ENCODE measurements around the gene CPED1. TPM values are rescaled to one million over a fixed set of nuclear protein-coding genes. Genes with fewer than 3 reads are reported as not detected.
A peak's percentile ranks its signal among the peaks of the same experiment; 100 is the strongest.
"Not testable (repeated sequence)": the region's sequence is repeated elsewhere in the genome, so short reads cannot be mapped to it uniquely, and the experiment has no call there.

CPED1 gene
- total RNA-seq, 2 donors from 2014 or later: not detected

DNA sequence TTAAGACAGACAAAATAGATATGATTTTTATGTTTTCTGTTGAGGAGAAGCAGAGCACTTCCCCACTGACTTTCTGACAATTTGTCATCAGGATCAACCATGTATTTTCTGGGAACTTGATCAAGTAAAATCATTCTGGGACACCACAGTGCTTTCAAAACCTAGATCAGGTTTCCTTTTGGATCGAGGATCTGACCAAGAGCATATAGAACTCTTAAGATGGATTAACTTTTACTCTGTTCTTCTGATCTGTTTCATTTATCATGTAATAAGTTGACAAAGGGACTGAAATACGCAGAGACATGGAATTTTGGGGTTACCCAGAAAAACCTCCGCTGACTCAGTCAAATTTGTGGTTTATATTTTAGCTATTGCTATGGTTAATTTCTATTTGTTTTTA, 204.3 kb downstream of the CPED1 start:
- Mint-ChIP-seq H3K27ac (no peak overlapping the region), H3K27me3 (peaks cover 10% of the 10 kb centered on the region), H3K36me3 (ENCODE audit: low read depth) (no peaks in the 10 kb centered on the region)

DNA sequence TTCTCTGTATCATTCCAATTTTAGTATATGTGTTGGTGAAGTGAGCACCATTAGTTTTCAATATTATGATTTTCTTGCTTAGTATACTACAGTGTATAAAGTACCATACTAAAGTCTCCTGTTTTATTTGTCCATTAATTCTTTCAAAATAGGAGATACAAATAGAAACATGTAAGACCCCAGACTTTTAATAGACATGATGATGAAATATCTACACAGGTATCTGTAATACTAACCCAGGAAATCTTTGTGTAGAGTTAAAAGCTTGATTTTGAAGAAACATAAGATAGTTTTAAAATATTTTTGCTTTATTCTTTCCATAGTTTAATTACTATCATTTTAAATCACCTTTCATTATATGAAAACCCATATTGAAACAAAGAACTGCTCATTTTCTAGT, 206.5 kb downstream of the CPED1 start:
- peaks cover 7% of the 10 kb centered on the region for H3K27me3 Mint-ChIP-seq
- H3K4me3 Mint-ChIP-seq: no peak overlapping the region
- no peak for ATAC-seq (replicated peaks)
- H3K9me3 Mint-ChIP-seq: no peaks in the 10 kb centered on the region
- no peaks in the 10 kb centered on the region for H3K36me3 Mint-ChIP-seq (ENCODE audit: low read depth)
- H3K27ac Mint-ChIP-seq: no peak overlapping the region
- no peaks in the 10 kb centered on the region for H3K4me1 Mint-ChIP-seq

More for the DNA sequence above, 204.3 kb downstream of the CPED1 start:
- no peak overlapping the region for H3K4me3 Mint-ChIP-seq
- ATAC-seq (replicated peaks): no peak
- H3K4me1 Mint-ChIP-seq: no peaks in the 10 kb centered on the region
- no peaks in the 10 kb centered on the region for H3K9me3 Mint-ChIP-seq

DNA sequence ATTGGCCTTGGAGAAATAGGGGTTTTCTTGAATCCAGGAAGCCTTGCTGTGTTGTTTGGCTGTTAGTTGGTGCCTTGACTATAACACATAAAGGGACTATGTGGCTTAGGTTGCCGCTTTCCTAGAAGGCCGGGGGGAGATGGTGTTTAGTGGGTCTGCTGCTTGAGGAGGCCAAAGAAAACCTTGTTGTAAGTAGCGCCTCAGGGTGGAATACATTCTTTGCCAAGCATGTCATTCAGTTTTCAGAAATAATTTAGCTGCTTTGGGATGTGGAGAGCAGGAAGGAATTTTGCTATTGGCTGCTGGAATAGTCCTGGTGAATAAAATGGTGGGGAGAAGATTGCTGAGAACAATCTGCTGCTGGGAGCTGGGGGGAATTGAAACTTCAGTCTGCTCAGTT, 207.4 kb downstream of the CPED1 start:
- no peak overlapping the region for H3K4me3 Mint-ChIP-seq
- no peaks in the 10 kb centered on the region for H3K9me3 Mint-ChIP-seq

DNA sequence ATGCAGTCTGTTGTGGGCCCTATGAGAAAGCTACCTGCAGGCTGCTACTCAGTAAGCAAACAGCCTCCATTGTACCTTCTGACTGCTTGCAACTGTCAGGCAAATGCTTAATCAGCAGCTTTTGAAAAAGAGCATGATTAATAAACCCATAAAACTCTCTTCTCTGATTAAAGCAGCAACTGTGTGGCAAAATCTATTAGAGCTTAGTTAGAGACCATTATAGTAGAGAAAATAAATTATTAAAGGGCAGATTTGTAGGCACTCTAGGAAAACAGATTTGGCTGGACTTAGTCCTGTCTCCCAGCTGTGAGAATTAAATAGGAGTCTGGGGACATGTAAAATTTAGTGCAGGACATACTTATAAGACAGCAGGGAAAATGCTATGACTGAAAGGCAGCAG, 207.8 kb downstream of the CPED1 start:
- H3K4me3 Mint-ChIP-seq: no peak overlapping the region

More for the DNA sequence above, 207.4 kb downstream of the CPED1 start:
- ATAC-seq (replicated peaks): no peak
- no peak overlapping the region for H3K27ac Mint-ChIP-seq
- H3K36me3 Mint-ChIP-seq (ENCODE audit: low read depth): no peaks in the 10 kb centered on the region
- peaks cover 5% of the 10 kb centered on the region for H3K27me3 Mint-ChIP-seq
- H3K4me1 Mint-ChIP-seq: no peaks in the 10 kb centered on the region

DNA sequence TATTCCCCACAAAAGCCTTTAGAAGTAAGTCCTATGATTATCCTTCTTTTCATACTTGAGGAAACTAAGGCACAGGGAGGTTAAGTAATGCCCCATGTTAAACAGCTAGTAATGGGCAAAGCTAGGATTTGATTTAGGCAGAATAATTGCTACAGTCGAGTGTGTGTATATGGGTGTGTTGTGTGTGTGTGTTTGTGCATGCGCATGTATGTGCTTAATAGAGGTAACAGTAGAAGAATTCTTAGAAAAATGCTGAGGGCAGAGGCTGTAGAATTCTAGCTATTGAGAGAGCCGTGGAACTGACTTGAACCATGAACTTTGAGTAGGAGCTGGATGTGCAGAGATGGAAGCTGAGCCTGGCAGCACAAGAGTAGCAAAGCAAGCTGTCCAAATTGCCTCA, 208.9 kb downstream of the CPED1 start:
- H3K27ac Mint-ChIP-seq: no peak overlapping the region
- no peaks in the 10 kb centered on the region for H3K36me3 Mint-ChIP-seq (ENCODE audit: low read depth)
- H3K9me3 Mint-ChIP-seq: no peaks in the 10 kb centered on the region
- no peaks in the 10 kb centered on the region for H3K4me1 Mint-ChIP-seq
- peaks cover 8% of the 10 kb centered on the region for H3K27me3 Mint-ChIP-seq
- ATAC-seq (replicated peaks): no peak
- no peak overlapping the region for H3K4me3 Mint-ChIP-seq

More for the DNA sequence above, 207.8 kb downstream of the CPED1 start:
- H3K36me3 Mint-ChIP-seq (ENCODE audit: low read depth): no peaks in the 10 kb centered on the region
- no peak overlapping the region for H3K27ac Mint-ChIP-seq
- H3K27me3 Mint-ChIP-seq: peaks cover 7% of the 10 kb centered on the region
- no peaks in the 10 kb centered on the region for H3K4me1 Mint-ChIP-seq
- no peaks in the 10 kb centered on the region for H3K9me3 Mint-ChIP-seq
- no peak for ATAC-seq (replicated peaks)

DNA sequence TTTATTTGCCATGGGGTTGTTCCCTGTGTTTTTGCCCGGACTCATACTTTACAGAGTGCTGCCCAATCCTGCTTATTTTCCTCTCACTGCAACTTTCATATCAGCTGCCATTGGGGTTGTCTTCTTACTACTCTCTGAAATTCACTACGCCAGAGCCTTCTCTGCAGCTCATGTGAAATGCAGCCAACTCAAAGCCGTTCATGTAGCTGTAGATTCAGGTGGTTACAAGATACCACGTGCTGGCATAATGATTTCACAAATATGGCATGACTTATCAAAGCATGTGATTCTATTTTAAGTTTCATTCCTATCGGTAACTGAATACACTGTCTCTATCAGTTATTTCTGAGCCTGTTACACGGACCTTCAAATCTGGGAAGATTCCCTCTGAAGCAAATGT, 210.0 kb downstream of the CPED1 start:
- H3K4me3 Mint-ChIP-seq: no peak overlapping the region
- H3K9me3 Mint-ChIP-seq: no peaks in the 10 kb centered on the region
- H3K27me3 Mint-ChIP-seq: peaks cover 10% of the 10 kb centered on the region
- ATAC-seq (replicated peaks): no peak
- H3K4me1 Mint-ChIP-seq: no peaks in the 10 kb centered on the region
- H3K36me3 Mint-ChIP-seq (ENCODE audit: low read depth): no peaks in the 10 kb centered on the region
- no peak overlapping the region for H3K27ac Mint-ChIP-seq

DNA sequence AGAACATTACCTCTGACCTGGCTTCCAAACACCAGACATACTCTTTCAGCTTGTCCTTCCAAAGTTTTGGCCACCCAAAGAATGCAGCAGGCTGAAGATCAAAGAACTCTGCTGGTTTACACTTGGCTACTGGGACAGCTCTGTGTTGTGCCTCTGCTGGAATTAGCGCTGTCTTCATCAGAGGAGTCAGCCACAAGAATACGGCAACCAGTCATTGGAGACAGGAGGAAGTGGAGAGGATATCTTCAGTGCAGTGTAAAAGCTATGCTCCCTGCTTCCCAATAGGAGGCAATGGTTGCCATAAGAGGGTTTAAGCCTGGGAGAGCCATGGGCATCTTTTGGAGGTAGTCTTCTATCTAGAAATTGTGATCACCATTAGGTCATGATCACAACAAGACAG, 213.6 kb downstream of the CPED1 start:
- no peak for ATAC-seq (replicated peaks)
- H3K4me1 Mint-ChIP-seq: no peaks in the 10 kb centered on the region
- no peaks in the 10 kb centered on the region for H3K9me3 Mint-ChIP-seq
- H3K27me3 Mint-ChIP-seq: peaks cover 10% of the 10 kb centered on the region
- H3K27ac Mint-ChIP-seq: no peak overlapping the region
- H3K36me3 Mint-ChIP-seq (ENCODE audit: low read depth): no peaks in the 10 kb centered on the region
- no peak overlapping the region for H3K4me3 Mint-ChIP-seq

DNA sequence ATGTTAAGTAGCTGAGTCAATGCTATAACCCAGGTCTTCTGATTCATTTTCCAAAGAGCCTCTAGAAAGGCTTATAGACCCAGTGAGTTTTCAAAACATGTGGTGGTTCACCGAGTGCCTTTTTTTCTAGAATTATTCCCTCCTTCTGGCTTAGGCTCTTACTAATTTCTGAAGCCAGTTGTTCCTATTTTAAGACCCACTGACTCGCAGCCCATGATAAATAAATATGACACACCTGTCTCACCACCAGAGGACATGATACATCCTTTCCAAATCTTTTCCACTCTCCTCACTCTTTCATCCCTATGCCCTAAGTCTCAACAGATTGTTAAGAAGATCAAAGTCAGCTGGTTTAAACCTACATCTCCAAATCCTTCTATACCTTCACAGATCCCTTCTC, 214.3 kb downstream of the CPED1 start:
- Mint-ChIP-seq H3K4me1 (no peaks in the 10 kb centered on the region), H3K27me3 (peaks cover 9% of the 10 kb centered on the region), H3K36me3 (ENCODE audit: low read depth) (no peaks in the 10 kb centered on the region), H3K4me3 (no peak overlapping the region), H3K27ac (no peak overlapping the region), H3K9me3 (no peaks in the 10 kb centered on the region)
- peak; percentile 16 for ATAC-seq (replicated peaks)

DNA sequence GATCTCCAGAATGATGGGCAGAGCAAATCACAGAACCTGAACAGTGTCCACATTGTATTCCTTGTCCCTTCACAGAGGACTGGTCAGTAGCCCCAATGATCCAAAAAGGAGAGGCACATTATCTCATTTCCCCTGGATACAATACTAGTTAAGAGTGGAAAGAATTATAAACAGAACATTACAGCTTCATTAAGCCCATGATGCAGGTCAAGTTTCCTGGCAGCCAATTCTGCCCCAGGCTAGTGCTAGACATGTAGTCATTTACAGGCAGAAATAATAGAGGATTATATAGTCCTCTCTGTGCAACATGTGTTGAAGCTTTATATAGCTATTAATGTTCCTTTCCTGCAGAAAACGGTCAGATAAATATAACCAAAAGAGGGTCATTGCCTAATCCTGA, 216.0 kb downstream of the CPED1 start:
- H3K9me3 Mint-ChIP-seq: no peaks in the 10 kb centered on the region

DNA sequence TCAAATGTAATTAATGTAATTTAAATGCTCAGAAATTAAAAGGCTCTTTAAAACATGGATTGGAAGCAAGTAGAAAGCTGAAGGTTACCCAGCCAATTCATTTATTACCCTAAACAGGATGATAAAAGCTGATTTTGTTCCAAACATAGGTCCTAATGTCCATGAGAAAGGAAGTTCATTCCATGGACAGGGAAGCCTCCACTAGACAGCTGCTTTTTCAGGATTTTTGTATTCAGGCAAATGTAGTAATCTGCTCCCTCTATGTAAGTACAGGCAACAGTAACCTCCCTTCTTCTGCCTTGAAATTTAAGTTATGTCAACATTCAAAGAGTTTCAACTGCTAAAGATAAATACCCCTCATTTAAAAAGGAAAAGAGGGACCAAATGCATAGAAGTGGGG, 217.3 kb downstream of the CPED1 start:
- no peak overlapping the region for H3K4me3 Mint-ChIP-seq
- no peaks in the 10 kb centered on the region for H3K36me3 Mint-ChIP-seq (ENCODE audit: low read depth)
- peaks cover 10% of the 10 kb centered on the region for H3K27me3 Mint-ChIP-seq
- no peak for ATAC-seq (replicated peaks)
- no peak overlapping the region for H3K27ac Mint-ChIP-seq
- no peaks in the 10 kb centered on the region for H3K9me3 Mint-ChIP-seq
- H3K4me1 Mint-ChIP-seq: no peaks in the 10 kb centered on the region

More for the DNA sequence above, 216.0 kb downstream of the CPED1 start:
- Mint-ChIP-seq H3K4me1 (no peaks in the 10 kb centered on the region), H3K27me3 (peaks cover 10% of the 10 kb centered on the region), H3K4me3 (no peak overlapping the region), H3K36me3 (ENCODE audit: low read depth) (no peaks in the 10 kb centered on the region), H3K27ac (no peak overlapping the region)
- no peak for ATAC-seq (replicated peaks)

DNA sequence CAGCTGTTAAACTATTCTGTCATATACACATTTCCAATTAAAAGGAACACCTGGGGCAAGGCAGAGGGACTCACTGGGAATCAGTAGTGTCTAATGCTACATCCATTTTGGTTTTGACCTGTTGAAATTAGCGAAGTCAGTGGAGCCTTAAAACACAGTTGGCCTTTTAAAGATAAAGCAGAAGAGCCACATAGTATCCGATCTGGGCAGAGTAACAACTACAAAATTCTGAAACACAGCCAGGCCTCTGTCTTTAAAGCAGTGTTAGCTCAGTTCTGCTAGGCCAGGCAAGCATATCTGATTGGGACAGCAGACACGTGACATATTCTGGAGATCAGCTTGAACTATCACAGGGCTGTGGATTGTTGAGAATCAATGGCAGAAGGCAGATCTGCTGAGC, 222.7 kb downstream of the CPED1 start:
- ATAC-seq (replicated peaks): no peak

DNA sequence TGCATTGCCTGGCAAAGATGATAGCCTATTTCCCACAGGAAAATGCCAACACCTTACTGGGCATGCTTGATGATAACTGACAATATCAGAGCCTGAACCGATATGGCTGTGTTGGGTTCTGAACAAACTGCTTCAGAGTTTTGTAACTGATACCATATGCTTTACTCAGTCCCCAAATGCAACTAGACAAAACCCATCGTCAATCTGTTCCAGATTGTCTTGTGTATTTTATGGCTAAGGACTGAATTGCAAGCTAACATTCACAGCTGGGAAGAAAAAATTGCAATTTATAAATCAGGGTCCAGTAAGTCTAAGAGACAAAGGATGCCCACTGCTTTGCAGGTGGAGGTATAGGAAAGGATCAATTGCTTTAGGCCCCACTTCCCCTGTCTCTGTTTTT, 223.5 kb downstream of the CPED1 start:
- ATAC-seq (replicated peaks): no peak
- H3K27me3 Mint-ChIP-seq: peaks cover 3% of the 10 kb centered on the region
- no peaks in the 10 kb centered on the region for H3K4me1 Mint-ChIP-seq
- H3K9me3 Mint-ChIP-seq: no peaks in the 10 kb centered on the region
- no peak overlapping the region for H3K27ac Mint-ChIP-seq
- no peaks in the 10 kb centered on the region for H3K36me3 Mint-ChIP-seq (ENCODE audit: low read depth)
- no peak overlapping the region for H3K4me3 Mint-ChIP-seq

More for the DNA sequence above, 222.7 kb downstream of the CPED1 start:
- no peaks in the 10 kb centered on the region for H3K9me3 Mint-ChIP-seq
- no peak overlapping the region for H3K27ac Mint-ChIP-seq
- H3K4me1 Mint-ChIP-seq: no peaks in the 10 kb centered on the region
- H3K27me3 Mint-ChIP-seq: peaks cover 3% of the 10 kb centered on the region
- no peak overlapping the region for H3K4me3 Mint-ChIP-seq
- H3K36me3 Mint-ChIP-seq (ENCODE audit: low read depth): no peaks in the 10 kb centered on the region

DNA sequence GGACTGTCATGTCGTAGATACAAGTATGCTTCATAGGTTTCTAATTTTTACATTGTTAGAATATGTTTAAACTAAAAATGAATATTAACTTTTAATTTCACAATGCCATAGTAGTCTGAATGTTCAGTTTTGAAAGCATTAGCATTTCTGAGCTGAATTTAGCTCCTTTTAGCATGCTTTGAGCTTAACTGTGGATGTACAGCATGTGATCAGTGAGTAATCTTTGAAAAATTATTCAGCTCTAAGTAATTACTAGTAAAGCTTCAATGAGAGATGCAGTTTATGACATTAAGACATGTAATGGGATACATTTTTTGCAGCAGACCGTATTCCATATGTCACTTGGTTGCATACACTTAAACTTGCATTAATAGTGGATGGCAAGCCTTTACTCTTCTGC, 226.1 kb downstream of the CPED1 start:
- Mint-ChIP-seq H3K36me3 (ENCODE audit: low read depth) (no peaks in the 10 kb centered on the region), H3K9me3 (no peaks in the 10 kb centered on the region), H3K4me3 (no peak overlapping the region), H3K27me3 (no peaks in the 10 kb centered on the region), H3K27ac (no peak overlapping the region), H3K4me1 (no peaks in the 10 kb centered on the region)
- ATAC-seq (replicated peaks): no peak

DNA sequence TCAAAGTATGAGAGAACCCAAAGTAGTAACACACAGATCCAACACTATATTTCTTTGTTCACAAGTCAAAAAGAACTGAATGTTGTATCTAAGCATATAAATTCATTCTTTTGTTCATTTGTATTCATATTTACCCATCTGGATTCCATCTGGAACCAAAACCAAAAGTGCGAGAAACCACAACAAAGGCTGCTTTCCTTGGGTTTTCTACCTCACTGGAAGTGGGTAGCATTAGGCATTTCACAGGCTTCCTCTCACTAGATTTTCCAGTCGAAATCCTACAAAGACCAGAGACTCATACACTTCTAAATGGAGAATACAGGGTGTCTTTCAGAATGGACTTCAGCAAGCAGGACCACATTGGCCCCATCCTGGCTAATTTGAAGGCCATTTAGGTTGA, 230.5 kb downstream of the CPED1 start:
- H3K27ac Mint-ChIP-seq: no peak overlapping the region
- no peaks in the 10 kb centered on the region for H3K36me3 Mint-ChIP-seq (ENCODE audit: low read depth)
- no peaks in the 10 kb centered on the region for H3K4me1 Mint-ChIP-seq
- no peak overlapping the region for H3K4me3 Mint-ChIP-seq
- no peak for ATAC-seq (replicated peaks)
- H3K27me3 Mint-ChIP-seq: no peaks in the 10 kb centered on the region
- peaks cover 3% of the 10 kb centered on the region for H3K9me3 Mint-ChIP-seq

DNA sequence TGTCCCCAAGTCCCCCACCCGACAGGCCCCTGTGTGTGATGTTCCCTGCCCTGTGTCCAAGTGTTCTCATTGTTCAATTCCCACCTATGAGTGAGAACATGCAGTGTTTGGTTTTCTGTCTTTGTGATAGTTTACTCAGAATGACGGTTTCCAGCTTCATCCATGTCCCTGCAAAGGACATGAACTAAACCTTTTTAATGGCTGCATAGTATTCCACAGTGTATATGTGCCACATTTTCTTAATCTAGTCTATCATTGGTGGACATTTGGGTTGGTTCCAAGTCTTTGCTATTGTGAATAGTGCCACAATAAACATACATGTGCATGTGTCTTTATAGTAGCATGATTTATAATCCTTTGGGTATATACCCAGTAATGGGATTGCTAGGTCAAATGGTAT, 232.6 kb downstream of the CPED1 start:
- not testable (repeated sequence) for H3K4me3 Mint-ChIP-seq; H3K36me3 Mint-ChIP-seq (ENCODE audit: low read depth); H3K4me1 Mint-ChIP-seq; H3K27ac Mint-ChIP-seq; H3K27me3 Mint-ChIP-seq; H3K9me3 Mint-ChIP-seq; ATAC-seq (replicated peaks)

DNA sequence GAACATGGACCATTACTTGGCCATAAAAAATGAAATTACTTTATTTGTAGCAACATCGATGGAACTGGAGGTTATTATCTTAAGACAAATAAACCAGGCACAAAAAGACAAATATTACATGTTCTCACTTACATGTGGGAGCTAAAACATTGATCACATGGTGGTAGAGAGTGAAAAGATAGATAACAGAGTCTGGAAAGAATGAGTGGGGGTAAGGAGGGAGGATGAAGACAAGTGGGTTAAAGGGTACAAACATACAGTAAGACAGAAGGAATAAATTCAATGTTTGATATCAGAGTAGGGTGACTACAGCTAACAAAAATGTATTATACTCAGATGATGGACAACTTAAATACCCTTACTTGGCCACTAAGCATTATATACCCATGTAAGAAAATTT, 240.3 kb downstream of the CPED1 start:
- peaks cover 11% of the 10 kb centered on the region for H3K27me3 Mint-ChIP-seq
- H3K36me3 Mint-ChIP-seq (ENCODE audit: low read depth): no peaks in the 10 kb centered on the region

More for the DNA sequence above, 240.3 kb downstream of the CPED1 start:
- no peak overlapping the region for H3K4me3 Mint-ChIP-seq
- peaks cover 3% of the 10 kb centered on the region for H3K9me3 Mint-ChIP-seq
- no peak for ATAC-seq (replicated peaks)
- no peaks in the 10 kb centered on the region for H3K4me1 Mint-ChIP-seq
- no peak overlapping the region for H3K27ac Mint-ChIP-seq
